Measurements from ENCODE around the gene PNMA8C.
A peak's percentile ranks its signal among the peaks of the same experiment; 100 is the strongest.
"Not testable (repeated sequence)": the region's sequence is repeated elsewhere in the genome, so short reads cannot be mapped to it uniquely, and the experiment has no call there.

Gene PNMA8C

DNA sequence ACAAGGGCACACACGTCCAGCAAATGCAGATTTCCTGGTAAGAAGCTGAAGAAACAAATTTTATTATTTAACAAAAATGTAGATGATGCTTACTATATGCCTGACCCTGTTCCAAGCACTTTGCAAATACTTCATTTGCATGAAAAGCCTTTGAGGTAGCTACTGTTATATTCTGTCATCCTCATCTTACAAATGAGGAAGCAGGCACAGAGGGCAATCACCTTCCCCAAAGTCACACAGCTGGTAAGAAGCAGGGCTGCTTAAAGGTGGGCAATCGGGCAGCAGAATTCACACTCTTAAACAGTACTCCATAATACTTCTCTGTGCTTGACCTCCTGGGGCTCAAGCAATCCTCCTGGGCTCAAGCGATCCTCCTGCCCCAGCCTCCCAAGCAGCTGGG, 18.3 kb upstream of the PNMA8C start:
- DNase-seq (ENCODE audit: low read depth), result no peak

- DNase-seq (ENCODE audit: low read depth), result no peak
Measured at GRCh38 chr19:46446021-46446420, 17.3 kb upstream of the PNMA8C start.

DNA sequence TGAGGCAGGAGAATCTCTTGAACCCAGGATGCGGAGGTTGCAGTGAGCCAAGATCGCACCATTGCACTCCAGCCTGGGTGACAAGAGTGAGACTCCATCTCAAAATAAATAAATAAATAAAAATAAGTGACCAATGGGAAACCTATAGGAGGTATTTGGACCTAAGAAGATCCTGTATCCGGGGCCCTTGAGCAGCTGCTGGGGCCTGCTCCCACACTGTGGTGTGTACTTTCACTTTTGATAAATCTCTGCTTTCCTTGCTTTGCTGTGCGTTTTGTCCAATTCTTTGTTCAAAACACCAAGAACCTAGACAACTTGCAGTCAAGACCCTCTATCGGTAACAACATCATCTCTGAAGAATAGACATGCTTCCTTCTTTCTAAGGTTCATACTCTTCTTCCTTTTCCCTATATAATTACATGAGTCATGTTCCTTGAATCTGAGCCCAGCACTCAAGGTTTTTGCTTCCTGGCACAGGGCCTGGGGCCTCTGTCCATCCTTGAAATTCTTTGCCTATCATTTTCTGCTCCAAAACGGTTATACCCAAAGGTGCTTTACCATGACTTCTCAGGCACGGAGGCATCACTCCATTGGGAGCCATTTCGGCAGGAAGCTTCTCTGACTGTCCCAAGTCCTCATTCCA, 14.2 kb upstream of the PNMA8C start:
- DNase-seq (ENCODE audit: low read depth), result no peak

GRCh38 chr19:46441866-46442265, 13.1 kb upstream of the PNMA8C start:
- no peak for DNase-seq (ENCODE audit: low read depth)

- not testable (repeated sequence) for DNase-seq (ENCODE audit: low read depth)
Measured at GRCh38 chr19:46435689-46436088, 7.0 kb upstream of the PNMA8C start.

- no peak for DNase-seq (ENCODE audit: low read depth)
Measured at GRCh38 chr19:46435009-46435408, 6.3 kb upstream of the PNMA8C start.

- DNase-seq (ENCODE audit: low read depth), result not testable (repeated sequence)
Measured at GRCh38 chr19:46433470-46433869, 4.7 kb upstream of the PNMA8C start.

GRCh38 chr19:46431824-46432223, 3.1 kb upstream of the PNMA8C start:
- DNase-seq (ENCODE audit: low read depth), result no peak

DNA sequence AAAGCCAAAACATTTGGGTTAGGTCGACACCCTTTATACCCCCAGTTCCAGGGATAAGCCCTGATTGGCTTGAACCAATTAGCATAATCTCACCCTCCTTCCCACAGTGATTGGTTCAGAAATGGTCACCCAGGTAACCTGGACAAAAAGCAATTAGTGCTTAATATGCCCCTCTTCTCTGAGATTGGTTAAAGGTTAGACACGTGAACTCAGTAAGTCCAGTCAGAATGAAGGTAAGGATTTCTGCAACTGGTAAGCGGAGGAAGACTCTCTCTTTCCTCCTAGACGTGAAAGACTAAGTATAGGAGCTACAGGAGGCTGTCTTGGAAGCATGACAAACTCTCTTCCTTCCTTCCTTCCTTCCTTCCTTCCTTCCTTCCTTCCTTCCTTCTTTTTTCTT, 1.3 kb upstream of the PNMA8C start:
- no peak for DNase-seq (ENCODE audit: low read depth)

DNA sequence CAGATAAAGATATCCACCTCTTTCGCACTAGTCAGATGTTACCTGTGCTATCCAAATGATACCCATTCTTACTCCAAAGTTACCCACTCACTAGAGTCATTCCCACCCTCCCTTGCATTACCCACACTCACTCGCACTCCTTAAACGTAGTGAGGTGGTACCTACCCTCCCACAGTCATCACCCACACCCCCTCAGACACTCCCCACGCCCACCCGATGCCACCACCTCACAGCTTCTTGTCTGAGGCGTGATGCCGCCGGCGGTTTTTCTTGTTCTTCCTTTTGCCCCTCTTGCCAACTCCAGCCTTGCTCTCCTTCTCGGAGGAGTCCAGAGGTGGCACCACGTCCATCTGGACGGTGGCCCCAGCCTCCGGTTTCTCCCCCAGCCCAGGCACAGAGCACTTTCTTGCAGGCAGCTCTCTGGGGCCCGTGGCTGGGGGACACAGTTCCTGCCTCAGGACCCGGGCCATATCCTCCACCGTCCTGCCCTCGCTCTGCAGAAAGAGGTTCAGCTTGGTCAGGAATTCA, 1.2 kb downstream of the PNMA8C start:
- no peak for DNase-seq (ENCODE audit: low read depth)

DNA sequence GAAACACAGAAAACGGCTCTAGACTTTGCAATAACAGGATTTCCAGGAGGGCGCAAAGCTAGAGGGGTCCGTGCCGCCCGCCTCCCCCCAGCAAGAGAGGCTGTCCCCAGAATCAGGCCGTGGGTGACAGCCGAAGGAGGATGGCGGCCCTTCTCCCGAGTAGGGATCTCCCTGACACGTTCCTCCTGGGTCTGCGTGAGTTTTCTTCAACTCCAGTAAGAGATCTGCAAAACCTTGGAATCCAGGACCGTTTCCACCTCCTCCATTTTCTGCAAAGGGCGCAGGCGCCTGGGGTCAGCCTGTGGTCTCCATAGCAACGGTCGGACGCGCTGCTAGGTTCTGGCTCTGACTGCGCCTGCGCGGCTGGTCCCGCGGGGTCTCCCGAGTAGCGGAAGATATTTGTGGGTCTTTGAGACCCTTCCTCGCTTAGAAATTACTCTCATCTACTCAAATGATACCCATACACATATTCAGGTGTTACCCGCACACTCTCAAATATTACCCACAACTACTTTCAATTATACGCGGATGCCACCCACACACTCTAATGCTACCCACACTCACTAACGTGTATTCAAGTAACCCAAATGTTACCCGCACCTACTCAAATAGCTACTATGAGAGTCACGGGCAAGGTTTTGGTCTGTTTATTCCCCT, 2.1 kb downstream of the PNMA8C start:
- DNase-seq (ENCODE audit: low read depth), result peak; percentile 38

- DNase-seq (ENCODE audit: low read depth), result no peak
Measured at GRCh38 chr19:46426035-46426505, 2.7 kb downstream of the PNMA8C start.

DNA sequence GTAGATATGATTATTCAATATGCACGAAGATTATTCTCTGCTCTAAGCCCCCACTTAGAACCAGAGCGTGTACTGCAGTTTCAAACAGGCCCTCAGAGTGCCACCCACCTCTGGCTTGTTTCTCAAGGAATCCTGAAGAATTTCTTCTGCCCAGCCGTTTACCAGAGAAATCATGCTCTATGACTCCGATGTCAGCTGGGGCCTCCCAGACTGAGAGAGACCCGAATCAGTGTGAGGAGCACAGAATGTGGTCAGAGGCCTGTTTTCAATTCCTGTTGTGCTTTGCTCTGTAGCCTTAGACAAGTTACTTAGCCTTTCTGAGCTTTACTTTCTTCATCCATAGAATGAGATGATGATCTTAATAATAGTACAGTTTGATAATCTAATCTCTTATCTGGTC, 5.5 kb downstream of the PNMA8C start:
- no peak for DNase-seq (ENCODE audit: low read depth)

DNA sequence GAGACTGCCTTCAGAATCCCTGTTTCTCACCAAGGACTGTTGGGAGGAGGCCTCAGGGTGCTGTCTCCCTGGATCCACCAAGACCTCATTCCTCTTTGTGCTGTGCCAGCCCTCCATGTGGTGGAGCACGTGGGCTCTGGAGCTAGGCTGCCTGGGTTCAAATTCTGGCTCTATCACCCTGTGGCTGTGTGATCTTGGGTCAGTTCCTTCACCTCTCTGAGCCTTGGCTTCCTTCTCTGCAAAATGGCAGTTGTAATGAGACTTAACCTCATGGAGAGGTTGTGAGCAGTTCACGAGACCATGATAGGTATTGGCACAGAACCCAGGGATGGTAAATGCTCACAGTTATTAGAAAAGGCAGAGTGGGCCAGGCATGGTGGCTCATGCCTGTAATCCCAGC, 6.4 kb downstream of the PNMA8C start:
- DNase-seq (ENCODE audit: low read depth), result no peak

- no peak for DNase-seq (ENCODE audit: low read depth)
Measured at GRCh38 chr19:46420056-46420455, 8.7 kb downstream of the PNMA8C start.

- not testable (repeated sequence) for DNase-seq (ENCODE audit: low read depth)
Measured at GRCh38 chr19:46415804-46416709, 12.7 kb downstream of the PNMA8C start.

GRCh38 chr19:46414899-46415298, 13.8 kb downstream of the PNMA8C start:
- DNase-seq (ENCODE audit: low read depth), result not testable (repeated sequence)

- DNase-seq (ENCODE audit: low read depth), result no peak
Measured at GRCh38 chr19:46413262-46414031, 15.3 kb downstream of the PNMA8C start, which contains the start of gene CCDC8. Gene CCDC8, minus strand, starts transcription at chr19:46413564. Its CDS starts 754 bp downstream, at chr19:46412810.

DNA sequence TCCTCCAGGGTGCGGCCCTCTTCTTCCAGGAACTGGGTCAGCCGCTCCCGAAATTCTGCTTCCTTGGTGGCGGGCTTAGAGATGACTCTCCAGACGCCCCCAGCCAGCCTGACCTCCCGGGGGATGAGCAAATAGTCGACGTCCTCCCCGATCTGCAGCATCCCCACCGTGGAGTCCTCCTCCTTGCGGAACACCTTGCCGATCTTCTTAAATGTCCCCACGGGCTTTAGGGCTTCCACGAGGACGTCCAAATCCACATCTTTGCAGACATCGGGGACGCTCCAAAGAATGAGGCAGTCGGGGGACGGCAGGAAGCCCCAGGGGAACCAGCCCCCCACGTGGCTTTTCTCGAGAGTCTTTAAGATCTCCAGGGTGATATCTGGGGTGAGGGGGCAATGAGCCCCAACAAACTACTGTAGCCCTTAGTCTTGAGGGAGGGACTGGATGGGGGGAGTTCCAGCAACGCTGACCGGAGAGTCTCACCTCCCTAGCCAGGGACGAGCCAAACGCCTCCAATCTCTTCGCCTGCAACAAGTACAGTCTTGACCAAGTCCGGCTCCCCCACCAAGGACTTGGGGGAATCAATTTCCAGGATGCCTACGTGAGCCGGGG, 16.0 kb downstream of the PNMA8C start:
- DNase-seq (ENCODE audit: low read depth), result no peak

DNA sequence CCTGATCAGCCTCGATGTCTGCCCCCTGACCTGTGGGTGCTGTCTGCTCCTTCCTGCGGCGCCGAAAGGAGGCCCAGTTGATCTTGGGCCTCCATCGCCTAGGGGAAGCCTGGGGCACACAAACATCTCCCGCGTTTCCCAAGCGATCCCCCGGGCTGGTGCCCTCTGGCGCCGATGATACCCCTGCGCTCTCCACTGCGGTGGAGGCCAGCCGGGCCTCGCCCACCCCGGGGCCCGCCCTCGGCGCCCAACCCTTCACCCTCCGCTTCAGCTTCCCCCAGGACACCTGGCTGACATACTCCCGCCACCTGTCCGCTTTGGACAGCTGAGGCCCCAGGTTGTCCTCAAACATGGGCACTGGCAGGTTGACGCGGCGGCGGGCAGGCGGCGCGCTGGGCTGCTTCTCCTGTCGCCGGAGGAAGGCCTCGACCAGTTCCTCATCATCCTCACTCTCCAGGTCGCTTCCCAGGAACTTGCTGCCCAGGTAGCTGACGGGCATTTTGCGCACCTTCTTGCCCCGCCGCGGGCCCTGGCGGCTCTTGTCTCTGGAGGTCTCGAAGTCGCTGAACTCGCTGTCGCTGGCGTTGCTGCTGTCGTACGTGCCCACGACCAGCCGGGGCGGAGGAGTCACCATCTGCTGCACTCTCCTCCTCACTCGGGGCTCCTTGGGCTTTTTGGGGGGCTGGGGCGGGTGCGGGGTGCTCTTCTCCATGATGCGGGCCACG, 16.6 kb downstream of the PNMA8C start:
- DNase-seq (ENCODE audit: low read depth), result no peak
